Lower lobe of right lung (tissue), 2 donors: ENCODE measurements around the gene OR10P1. TPM values are rescaled to one million over a fixed set of nuclear protein-coding genes. Genes with fewer than 3 reads are reported as not detected.

ENCODE experiments used
- ATAC-seq, 2 donors: fragments of 200-7000 bp; cut with Tn5 transposase; one replicate each; pipeline ENCODE4 v1.9.1; 2020 to 2022; ENCODE audit warnings: mild to moderate bottlenecking in 2 of 2, moderate library complexity in 2 of 2
- DNase-seq: peaks from one replicate; pipeline ENCODE4 v3.0.0-alpha.2; 2020
- H3K27ac ChIP-seq: fragments of 200-600 bp; one replicate; pipeline ENCODE4 v1.8.0; 2022
- H3K27me3 ChIP-seq: fragments of 200-600 bp; one replicate; pipeline ENCODE4 v1.8.0; 2022; ENCODE audit warnings: low read depth
- H3K36me3 ChIP-seq: fragments of 200-600 bp; one replicate; pipeline ENCODE4 v1.8.0; 2022; ENCODE audit warnings: mild to moderate bottlenecking
- H3K4me1 ChIP-seq: fragments of 200-600 bp; one replicate; pipeline ENCODE4 v1.8.0; 2022
- H3K4me3 ChIP-seq: fragments of 200-600 bp; one replicate; pipeline ENCODE4 v1.8.0; 2022; ENCODE audit warnings: mild to moderate bottlenecking
- H3K9me3 ChIP-seq: fragments of 200-600 bp; one replicate; pipeline ENCODE4 v1.8.0; 2022
- CTCF ChIP-seq: fragments of 200-600 bp; IDR thresholded peaks from one replicate; pipeline ENCODE4 v1.8.0; 2022; ENCODE audit warnings: antibody characterized with exemption, mild to moderate bottlenecking
- intact Hi-C: fragments of 100-400 bp; cut with DNase I; formaldehyde crosslinking; loops from one replicate; pipeline ENCODE4 v1.11.0; 2022
- total RNA-seq: library from RNA; stranded (reverse); fragmentation: NEBNext Ultra II Directional; extraction: Animal tissue kit (Norgen Biotek cat#: 25700); gene quantifications from one replicate; pipeline ENCODE4 v1.2.1, GENCODE V29; 2021
- donor health status: DM: no; HTN: yes; CAD: no; lungs with severe emphysema.

The OR10P1 gene
- total RNA-seq, 1 donor from 2014 or later, result not detected

DNA sequence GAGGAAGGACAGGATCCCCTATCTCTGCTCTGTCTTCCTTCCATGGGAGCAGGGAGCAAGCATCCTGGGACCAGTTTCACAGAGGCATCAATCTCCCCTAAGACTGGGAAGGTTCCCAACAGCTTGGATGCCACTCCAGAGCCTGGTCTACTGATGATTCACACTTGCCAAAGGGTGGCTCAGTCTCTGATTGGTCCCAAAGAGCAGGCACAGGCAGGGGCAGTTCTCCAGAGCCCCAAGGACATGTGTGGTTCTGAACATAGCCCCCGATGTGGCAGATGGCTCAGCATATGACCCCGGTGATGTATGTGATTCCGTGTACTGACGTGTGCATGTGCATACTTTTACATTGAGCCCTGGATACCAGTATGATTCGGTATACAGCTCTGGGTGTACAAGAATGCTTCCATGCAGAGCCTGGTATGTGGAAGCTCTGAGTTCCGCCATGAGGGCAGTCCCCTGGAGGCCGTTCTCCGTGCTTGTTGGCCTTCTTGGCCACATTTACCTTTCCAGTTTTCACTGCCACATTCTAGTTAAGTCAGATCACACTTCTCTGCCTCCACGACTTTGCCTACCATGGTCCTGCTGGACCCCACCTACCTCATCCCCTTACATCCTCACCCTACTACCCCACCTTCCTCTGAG lies 49.8 kb downstream of the OR10P1 start:
- Histone ChIP-seq H3K27ac (no peak overlapping the region), H3K36me3 (no peaks in the 10 kb centered on the region), H3K9me3 (no peaks in the 10 kb centered on the region), H3K27me3 (no peaks in the 10 kb centered on the region), H3K4me1 (peaks cover 7% of the 10 kb centered on the region), H3K4me3 (no peak overlapping the region)
- intact Hi-C loops, result no loop called here
- DNase-seq, result no peak
- ATAC-seq, result no peak
- TF ChIP-seq CTCF, result no peak

Other genes starting within 250 kb of the OR10P1 start
- not detected for gene OR6C65, start 236.4 kb upstream of the OR10P1 start, total RNA-seq
- not detected for gene OR6C76, start 210.6 kb upstream of the OR10P1 start, total RNA-seq
- not detected for gene OR6C2, start 192.8 kb upstream of the OR10P1 start, total RNA-seq
- gene OR6C70, start 166.8 kb upstream of the OR10P1 start, total RNA-seq, result not detected
- gene OR6C68, start 144.5 kb upstream of the OR10P1 start, total RNA-seq, result not detected
- not detected for gene OR6C4, start 87.3 kb upstream of the OR10P1 start, total RNA-seq
- gene OR2AP1, start 64.4 kb upstream of the OR10P1 start, total RNA-seq, result not detected
- 17.5 TPM for gene ITGA7, start 71.0 kb downstream of the OR10P1 start, total RNA-seq
- gene BLOC1S1, start 79.2 kb downstream of the OR10P1 start, total RNA-seq, result 134 TPM
- gene RDH5, start 83.5 kb downstream of the OR10P1 start, total RNA-seq, result 11.1 TPM
- 1,142 TPM for gene CD63, start 92.1 kb downstream of the OR10P1 start, total RNA-seq
- gene GDF11, start 106.2 kb downstream of the OR10P1 start, total RNA-seq, result 3.8 TPM
- gene SARNP, start 180.8 kb downstream of the OR10P1 start, total RNA-seq, result 40.1 TPM
- gene ORMDL2, start 181.1 kb downstream of the OR10P1 start, total RNA-seq, result 49.6 TPM
- gene DNAJC14, start 192.7 kb downstream of the OR10P1 start, total RNA-seq, result 35.7 TPM
- gene MMP19, start 206.0 kb downstream of the OR10P1 start, total RNA-seq, result 35.2 TPM